IPS DF 4.7 (cell line): ENCODE data around the gene FHL1.

ENCODE experiments used
- DNase-seq: peaks from one replicate; pipeline ENCODE4 v3.0.0-alpha.2; 2013; ENCODE audit warnings: low spot score; ENCODE audit errors: extremely low read depth

FHL1 gene

DNA sequence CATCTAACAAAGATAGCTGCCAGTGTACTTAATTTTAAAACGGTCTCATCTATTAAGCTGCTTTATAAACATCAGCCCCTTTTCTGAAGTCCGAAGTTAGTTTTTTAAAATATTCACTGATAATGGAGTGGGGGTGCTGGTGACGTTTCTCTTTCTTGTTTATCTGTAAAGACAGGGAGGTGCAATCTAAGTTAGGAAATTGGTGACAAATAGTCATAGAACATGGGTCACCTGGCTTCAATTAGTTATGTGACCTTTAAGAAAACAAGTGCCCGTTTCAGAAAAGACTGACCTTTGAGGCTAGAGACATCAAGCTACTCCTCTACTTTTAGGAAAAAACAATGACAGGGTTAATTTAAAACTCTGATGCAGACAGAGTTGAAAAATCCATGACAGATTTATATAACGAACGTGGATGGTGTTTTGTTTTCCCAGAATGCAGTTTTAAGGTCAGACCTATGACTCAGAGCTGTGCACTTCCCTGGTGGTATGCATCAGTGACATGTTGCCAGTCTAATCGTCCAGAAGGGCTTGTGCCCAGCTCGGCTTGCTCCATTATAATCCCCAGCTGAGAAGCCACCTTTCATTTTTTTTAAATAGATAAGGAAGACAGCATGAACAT is 38.2 kb downstream of the FHL1 start:
- no peak for DNase-seq

DNA sequence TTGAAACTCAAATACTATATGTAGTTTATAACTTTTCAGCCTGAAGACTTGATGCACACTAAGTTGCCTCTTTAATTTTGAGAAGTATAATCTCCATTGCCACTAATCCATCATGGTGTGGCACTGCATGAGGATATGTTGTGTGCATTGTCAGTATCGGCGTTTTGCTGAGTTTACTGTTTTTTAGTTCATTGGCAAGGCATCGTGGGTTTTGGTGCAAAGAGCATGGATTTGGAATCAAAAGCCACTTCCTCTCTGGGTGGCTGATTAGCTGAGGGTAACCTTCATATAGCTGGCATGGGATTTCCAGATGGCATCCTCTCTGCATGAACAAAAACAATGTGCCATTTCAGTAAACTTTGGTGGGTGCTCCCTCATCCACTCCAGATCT is 38.7 kb downstream of the FHL1 start:
- DNase-seq: no peak

DNA sequence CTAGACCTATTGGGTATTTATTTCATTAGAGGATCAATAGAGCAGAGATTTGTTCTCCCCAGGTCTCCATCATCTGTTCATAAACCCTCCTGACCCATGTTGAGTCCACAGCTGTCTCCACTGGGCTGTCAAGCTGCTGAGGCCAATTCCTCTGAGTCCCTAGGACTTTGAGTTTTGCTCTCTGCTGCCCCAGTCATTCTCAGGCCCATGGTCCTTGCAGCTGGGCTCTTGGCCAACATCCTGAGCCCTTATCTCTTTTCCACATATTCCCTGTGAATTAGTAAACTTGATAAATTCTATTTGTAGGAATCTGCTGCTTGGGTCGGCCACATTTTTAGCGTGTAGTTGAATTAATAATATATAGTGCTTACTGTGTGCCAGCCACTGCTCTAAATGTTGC is 41.9 kb downstream of the FHL1 start:
- no peak for DNase-seq

DNA sequence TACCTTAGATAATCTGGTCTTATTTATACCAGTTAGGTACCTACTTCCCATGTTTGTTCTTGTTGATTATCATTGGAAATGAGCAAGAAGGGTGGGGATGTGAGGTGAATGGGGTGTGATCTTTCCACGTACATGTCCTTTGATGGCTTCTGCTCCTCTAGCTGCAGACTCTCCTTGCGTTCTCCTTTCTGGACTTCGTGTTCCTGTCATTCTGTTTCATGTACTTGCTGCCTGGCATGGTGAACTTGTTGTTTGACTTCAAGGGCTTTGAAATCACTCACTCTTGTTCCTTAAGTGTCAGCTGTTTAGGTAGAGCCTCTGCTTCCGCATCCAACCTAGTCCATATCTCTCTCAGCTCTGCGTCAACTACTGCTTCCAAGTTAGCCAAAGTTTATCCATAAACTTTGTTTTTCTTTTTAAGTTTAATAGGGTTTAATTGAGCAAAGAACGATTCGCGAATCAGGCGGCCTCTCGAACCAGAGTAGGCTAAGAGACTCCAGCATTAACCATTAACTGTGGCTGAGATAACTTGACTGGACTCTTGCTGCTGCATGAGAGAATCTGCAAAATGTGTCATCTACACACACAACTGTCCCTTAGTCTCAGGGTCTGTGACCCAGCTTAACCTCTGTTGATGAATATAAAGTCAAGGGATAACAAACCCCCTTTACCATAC is 42.8 kb downstream of the FHL1 start:
- no peak for DNase-seq

DNA sequence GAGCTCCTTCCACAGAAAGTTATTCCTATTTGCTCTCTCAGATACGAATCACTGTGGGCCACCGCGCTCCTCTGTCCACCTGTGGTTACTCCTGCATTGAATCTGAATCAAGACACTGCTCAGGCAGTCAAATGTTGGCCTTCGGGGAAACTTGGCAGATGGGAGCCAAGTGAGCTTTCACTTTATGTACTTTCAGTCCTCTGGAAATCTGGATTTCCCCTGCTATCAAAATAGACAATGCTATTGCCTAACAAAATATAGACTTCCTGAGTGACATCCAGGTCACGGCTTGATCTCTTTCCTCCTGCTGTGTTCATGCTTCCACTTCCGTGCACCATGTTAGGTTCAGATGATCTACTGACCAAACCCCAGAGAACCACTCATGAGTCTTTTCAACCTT is 43.8 kb downstream of the FHL1 start:
- no peak for DNase-seq

DNA sequence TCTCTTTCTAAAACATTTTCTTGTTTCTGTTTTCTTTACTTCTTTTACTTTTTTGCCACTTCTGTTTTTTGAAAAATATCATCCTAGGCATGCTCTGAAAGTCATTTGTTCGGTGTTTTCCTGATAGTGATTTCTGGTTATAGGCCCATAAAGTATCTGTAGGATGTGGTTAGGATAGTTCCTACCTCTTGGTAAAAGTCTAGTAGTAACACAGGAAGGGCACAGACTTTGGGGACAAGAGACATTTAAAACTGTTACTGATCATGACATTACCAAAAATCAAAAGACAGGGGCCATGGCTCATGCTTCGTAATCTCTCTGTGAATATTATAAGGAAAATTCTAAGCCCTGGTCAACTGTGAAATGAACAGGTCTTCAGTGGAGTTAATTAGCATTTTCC is 44.8 kb downstream of the FHL1 start:
- DNase-seq: no peak

DNA sequence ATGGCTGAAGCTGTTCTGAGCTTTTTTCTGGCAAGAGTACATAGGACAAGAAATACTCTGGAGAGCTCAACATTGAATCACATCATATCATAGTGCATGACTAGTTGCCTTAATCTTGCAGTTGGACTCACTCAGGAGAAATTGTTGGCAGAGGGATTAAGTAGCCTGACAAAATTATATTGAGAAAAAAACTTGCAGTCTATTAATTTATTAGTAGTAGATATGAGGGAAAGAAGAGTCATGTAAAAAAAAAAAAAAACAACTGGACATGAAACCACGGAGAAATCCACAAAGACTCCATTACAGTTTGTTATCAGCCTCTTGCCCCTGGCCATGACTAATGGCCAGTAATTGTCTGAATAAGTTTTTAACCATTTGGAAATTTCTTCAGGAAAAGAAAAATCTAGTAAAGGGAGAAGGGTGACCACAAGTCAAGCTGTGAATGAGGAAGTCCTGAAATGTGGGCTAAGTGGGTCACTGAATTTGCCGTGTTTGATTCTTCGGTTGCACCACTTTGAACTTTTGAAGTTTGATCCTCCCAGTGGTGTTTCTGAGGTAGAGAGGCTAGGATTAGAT is 45.6 kb downstream of the FHL1 start:
- DNase-seq: no peak

DNA sequence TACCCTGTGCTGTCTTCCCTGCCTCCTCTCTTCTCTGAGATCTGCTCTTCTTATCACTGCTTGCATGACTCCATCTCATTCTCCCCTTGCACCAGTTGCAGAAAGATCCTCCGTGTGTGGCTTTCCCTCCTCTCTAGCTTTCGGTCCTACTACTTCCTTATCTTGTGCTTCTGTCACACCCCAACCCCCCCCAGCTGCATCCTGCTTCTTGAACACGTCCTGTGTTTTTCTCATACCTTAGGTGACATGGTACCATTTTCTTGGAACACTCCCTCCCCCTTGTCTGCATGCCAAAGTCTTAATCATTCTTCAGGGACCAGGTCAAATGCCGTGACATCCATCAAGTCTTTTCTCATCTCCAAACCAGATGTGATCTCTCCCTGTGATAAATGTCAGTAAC is 46.4 kb downstream of the FHL1 start:
- DNase-seq: no peak

DNA sequence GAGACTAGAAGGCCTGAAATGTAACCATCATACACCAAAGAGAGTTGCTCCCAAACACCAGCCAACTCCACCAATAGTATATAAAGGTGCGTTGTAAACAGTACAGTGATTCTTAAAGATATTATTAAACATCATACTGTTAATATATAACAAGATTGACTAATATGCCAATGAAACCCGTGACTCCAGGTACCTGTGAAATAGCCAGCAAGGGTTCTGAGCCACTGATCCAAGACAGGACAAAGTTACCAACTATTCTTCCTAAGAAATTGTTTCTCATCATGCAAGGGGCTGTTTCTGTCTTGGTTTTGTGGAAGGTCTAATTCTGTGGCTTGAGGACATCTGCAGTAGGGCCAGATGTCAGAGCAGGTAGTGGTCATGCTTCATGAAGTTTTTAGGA is 47.2 kb downstream of the FHL1 start:
- no peak for DNase-seq

DNA sequence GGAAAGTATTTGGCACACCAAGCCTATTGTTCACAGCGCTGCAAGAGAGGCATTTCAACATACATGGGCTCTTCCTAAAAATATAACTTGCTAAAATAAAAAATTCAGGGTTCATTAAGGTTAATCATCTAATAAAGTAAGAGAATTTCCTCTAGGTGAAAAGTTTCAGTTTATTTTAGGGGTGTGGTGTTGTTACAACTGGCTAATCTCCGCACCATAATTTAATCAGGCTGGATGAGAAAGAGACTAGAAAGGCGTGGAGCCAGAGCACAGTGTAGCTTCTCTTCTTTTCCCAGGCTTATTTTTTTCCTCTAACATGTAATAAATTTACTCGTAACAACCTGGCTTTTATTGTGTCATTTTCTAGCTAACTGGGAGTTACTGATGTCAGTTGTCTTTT is 47.9 kb downstream of the FHL1 start:
- no peak for DNase-seq

DNA sequence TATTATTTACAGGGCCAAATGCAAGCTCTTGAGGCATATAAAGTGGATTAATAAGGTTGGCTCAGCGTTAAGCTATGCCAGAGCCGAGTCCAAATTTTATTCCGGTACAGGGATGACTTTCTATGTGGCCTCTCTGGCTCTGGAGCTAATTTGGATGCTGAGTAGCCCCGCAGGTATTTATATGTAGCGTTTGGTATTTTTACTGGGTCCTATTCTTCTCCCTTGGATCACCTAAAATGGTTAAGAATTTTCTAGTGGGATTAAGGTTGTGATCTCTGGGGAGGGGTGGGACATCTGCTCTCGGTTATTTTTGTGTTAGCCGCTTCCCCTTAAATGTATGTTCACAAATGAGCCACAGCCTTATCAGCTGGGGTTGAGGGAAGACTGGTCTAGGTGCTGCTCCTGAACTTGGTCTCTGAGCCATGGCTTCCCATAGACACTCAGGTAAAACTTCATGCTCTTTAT is 49.4 kb downstream of the FHL1 start:
- no peak for DNase-seq

DNA sequence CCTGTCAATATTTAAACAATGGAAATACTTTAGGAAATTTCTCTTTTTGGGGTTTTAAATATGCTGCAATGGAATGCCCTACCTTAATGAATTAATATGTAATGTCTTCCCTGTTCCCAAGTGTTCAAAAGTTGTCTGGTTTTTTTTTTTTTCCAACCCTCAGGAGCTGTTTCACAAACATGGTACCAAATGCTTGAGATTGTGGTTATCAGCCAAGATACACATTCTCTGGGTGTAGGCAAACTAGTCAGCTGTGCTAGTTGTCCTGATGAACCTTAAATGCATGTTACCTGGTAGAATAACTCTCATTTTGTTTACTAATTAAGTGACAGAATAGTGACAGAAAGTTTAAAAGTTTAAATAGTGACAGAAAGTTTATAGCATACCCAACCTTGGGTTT is 50.7 kb downstream of the FHL1 start:
- no peak for DNase-seq

DNA sequence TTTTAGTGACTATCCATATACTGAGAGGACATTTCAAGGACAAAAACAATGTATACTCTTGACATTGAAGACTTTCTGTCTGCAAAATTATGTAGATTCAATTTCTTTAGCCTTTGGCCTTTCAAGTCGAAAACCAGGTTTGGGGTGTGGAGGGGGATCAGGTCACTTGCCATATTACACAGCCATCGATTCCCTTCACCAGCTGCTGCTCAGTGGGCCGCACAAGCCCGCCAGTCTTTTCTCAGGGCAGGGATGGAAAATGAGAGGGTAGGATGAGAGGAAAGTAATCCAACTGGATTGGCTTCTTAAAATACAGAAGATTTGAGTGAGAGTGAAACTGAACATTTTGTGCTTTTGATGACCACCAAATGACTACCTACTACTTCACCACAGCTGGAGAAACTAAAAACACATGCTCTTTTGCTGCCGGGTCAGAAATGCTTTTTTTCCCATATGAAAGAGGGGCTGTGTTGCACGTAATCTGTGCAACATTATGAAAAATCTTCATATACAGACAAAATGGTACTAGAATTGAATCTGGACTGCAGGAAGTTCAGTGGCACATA is 51.4 kb downstream of the FHL1 start:
- DNase-seq: no peak

DNA sequence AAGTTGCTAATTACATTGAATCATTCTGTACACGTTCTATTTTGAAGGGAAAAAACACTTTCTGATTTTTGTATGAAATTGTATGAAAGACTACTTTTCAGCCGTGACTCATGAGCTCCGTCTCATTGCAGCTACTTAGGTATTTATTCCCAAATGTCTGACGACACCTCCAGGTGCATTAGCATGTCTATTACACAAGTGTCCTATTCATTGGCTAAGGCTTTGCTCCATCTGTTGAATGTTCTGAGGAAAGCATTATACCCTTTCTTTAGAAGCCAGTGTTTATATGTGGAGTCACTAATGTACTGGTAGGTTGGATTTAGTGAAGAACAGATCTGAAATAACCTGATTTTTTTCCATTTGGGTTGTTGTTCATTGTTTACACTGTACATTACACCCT is 52.0 kb downstream of the FHL1 start:
- no peak for DNase-seq

DNA sequence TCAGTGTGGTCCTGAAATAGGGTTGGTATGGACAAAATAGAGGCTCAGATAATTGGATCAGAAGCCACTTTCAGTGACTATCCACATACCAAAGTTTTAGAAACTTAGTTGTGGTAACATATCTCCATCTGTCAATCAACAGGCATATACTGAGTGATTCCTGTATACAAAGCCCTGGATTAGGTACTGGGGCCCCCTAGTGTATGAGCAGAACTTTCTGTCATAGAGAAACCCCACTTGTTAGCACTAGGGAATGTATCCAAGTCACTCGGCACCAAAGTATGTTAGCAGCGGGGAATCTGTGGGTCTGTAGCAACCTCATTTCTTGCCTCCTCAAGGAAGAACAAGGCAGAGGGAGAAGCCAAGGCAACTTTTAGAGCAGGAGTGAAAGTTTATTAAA is 53.1 kb downstream of the FHL1 start:
- no peak for DNase-seq

DNA sequence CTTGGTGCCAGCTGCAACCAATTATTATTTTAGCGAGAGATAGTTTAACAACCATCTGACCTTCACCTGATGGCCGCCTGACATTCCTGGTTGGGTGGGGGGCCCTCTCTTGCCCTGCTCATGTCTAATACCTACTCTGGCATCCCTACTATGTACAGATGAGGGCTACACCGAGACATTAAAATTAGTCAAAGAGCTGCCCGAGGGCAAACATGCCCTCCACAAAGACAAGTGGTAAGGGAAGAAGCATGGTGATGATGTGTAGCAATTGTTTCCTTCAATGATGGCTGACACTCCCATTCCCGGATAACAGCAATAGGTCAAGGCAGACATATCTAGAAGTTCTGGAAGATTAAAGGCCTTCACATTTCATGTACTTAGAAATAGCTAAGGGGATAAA is 54.3 kb downstream of the FHL1 start:
- no peak for DNase-seq

DNA sequence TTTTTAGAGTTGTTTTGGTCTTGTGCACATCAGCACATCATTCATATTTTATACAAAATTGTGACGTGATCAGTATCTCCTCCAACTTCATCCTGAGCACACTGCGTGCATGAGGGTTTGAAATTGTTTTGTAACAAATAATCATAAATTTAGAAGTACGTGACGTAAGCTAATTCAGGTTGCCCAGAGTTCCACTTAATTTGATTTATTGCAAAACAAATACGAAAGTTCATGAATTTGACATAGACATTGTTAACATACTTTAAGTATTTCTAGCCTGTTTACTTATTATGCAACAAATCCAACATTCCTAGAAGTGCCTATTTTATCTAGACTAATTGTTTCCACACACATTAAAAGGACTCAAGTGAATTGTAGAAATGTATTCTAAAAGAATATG is 55.6 kb downstream of the FHL1 start:
- DNase-seq: no peak

DNA sequence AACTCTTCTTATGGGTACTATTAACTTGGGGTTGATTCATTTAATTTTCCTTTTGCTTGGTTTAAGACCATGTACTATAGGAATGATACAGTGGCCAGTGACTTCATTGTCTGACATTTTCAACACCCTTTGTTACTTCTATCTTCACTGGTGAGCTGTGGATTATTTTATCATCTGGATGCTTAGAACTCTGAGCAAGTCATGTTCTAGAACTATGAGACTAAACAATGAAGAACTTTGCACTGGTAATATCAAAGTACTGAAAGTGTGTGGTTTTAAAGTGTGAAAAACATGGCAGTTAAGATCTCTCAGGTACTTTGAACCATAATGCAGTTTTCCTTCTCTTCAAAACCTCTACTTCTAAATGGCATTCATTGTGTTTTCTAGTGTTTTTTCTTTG is 56.1 kb downstream of the FHL1 start:
- no peak for DNase-seq

DNA sequence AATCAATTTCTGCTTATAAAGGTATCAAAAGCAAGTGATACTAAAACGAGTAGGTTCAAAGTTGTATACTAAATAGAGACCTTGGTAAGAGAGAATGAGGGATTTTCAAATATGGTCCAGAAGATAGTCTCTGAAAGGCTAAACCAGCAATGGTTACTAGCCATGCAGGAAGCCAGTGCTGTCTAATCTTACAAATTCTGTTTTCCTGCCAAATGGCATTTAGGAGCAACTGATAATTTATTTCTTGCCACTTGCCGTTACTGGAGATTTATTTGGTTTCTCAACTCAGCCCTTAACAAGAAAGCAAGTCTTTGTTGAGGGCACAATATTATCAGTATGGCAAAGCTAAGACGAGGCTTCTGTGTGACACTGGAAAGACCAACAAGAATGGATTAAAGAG is 56.6 kb downstream of the FHL1 start:
- no peak for DNase-seq

DNA sequence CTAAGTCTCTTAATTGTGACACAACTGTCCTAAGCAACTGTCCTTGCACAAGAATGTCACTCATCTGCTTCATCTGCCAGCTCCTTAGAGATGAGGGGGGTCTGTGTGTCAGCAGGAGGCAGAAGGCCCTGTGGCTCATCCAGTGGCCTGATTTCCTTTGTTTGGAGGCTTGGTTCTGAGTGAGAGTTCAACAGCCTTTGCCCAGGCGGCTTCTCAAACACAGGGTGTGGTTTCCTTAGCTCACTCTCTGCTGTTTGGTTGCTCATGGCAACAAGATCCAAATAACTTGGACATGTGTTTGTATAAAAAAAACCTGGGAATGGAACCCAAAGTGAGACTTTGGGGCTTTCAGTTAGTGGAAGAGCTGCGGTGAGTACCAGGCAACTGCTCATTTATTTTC is 57.2 kb downstream of the FHL1 start:
- no peak for DNase-seq

DNA sequence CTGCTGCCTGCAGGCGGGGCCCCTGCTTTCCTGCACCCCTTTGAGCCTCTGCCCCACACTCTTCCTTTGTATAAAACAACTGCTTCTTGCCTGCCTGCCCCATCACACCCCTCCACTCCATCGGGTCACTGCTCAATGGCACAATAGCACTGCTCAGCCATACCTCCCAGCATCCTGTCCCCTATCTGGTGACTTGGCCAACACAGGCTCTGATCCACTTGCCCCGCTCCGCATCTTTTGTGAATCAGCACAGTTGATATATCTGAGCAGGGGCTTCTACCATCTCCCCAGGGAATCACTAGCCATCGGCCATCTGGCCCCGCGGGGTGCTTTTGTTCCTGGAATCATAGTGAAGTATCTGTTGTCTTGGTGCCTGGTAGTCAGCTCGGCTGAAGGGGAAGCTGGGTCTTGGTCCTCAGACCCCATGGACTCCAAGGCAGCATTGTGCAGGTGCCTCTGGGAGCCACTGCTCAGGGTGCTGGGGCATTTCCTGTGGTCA is 58.6 kb downstream of the FHL1 start:
- no peak for DNase-seq

DNA sequence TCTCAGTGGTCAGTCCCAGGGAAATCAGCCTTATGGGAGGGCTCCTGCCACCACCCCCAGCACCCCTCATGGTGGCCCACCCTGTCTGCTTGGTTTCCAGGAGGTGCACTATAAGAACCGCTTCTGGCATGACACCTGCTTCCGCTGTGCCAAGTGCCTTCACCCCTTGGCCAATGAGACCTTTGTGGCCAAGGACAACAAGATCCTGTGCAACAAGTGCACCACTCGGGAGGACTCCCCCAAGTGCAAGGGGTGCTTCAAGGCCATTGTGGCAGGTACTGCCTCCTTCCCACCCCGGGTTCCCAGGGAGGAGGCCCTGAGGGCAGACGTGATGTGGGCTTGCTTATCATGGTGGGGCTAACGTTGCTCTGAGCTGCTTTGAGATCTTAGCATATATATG is 59.6 kb downstream of the FHL1 start:
- no peak for DNase-seq

DNA sequence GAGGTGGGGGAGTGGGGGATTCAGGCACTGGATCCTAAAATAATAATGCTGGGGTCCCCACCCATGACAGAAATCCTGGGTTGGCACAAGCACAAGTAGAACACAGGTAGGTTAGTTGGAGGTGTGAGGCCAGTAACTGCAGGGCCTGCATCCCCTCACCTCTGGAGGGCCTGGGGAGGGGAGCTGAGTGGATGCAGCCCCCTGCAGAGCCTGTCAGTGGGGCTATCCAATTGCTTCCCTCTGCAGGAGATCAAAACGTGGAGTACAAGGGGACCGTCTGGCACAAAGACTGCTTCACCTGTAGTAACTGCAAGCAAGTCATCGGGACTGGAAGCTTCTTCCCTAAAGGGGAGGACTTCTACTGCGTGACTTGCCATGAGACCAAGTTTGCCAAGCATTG is 60.2 kb downstream of the FHL1 start:
- DNase-seq: no peak
